Keratinocyte (primary cell): ENCODE measurements around the gene PTPRD. TPM values are rescaled to one million over a fixed set of nuclear protein-coding genes. Genes with fewer than 3 reads are reported as not detected.

Experiments
- DNase-seq: peaks from one replicate; pipeline ENCODE4 v3.0.0-alpha.2; 2011; ENCODE audit warnings: low read depth, missing footprints, low spot score
- FAIRE-seq: peaks from 2 replicates; lab custom pipeline; 2011; peaks lifted over from hg19 to GRCh38; lab: Jason Lieb, UNC
- H2AFZ ChIP-seq: 2 replicates; pipeline ENCODE4 v1.6.0; 2012; ENCODE audit warnings: low read length, control low read depth, inconsistent platforms; ENCODE audit not compliant: control insufficient read depth
- H3K27ac ChIP-seq: 2 replicates; pipeline ENCODE4 v1.5.1; 2011; ENCODE audit warnings: low read length; ENCODE audit not compliant: control insufficient read depth, insufficient read depth
- H3K27me3 ChIP-seq: 3 replicates; pipeline ENCODE4 v1.6.0; 2011; ENCODE audit warnings: low read length; ENCODE audit not compliant: control insufficient read depth, insufficient read depth; ENCODE audit errors: extremely low read depth
- H3K36me3 ChIP-seq, 2 experiments: 2 replicates in 1 of 2; 3 replicates in 1 of 2; pipeline ENCODE4 v1.5.1; 2011; ENCODE audit warnings: low read length in 2 of 2, mild to moderate bottlenecking in 1 of 2; ENCODE audit not compliant: control insufficient read depth in 2 of 2, insufficient read depth in 2 of 2; ENCODE audit errors: extremely low read depth in 1 of 2
- H3K4me1 ChIP-seq: 3 replicates; pipeline ENCODE4 v1.5.1; 2011; ENCODE audit warnings: low read length; ENCODE audit not compliant: control insufficient read depth, insufficient read depth; ENCODE audit errors: extremely low read depth
- H3K4me2 ChIP-seq: 3 replicates; pipeline ENCODE4 v1.6.0; 2011; ENCODE audit warnings: low read depth, low read length; ENCODE audit not compliant: control insufficient read depth, insufficient read depth; ENCODE audit errors: extremely low read depth
- H3K4me3 ChIP-seq, 3 experiments: fragments of 200-600 bp in 1 of 3; sonication (generic) in 1 of 3; 2 replicates in 2 of 3; 3 replicates in 1 of 3; pipeline ENCODE4 v1.5.1; 2011 to 2016; ENCODE audit warnings: low read length in 3 of 3, mild to moderate bottlenecking in 3 of 3, control low read depth in 2 of 3, inconsistent platforms in 1 of 3, low read depth in 1 of 3, mixed read lengths in 1 of 3, mixed run types in 1 of 3, moderate library complexity in 1 of 3; ENCODE audit not compliant: control insufficient read depth in 2 of 3, insufficient read depth in 2 of 3; ENCODE audit errors: extremely low read depth in 1 of 3
- H3K79me2 ChIP-seq: 2 replicates; pipeline ENCODE4 v1.6.0; 2012; ENCODE audit warnings: low read length; ENCODE audit not compliant: control insufficient read depth, insufficient read depth
- H3K9ac ChIP-seq: 3 replicates; pipeline ENCODE4 v1.6.0; 2011; ENCODE audit warnings: low read length; ENCODE audit not compliant: control insufficient read depth, insufficient read depth; ENCODE audit errors: extremely low read depth
- H3K9me1 ChIP-seq: 3 replicates; pipeline ENCODE4 v1.6.0; 2011; ENCODE audit warnings: low read length; ENCODE audit not compliant: control insufficient read depth, insufficient read depth; ENCODE audit errors: extremely low read depth
- H3K9me3 ChIP-seq: 2 replicates; pipeline ENCODE4 v1.5.1; 2012; ENCODE audit warnings: low read depth, low read length; ENCODE audit not compliant: control insufficient read depth
- H4K20me1 ChIP-seq: 3 replicates; pipeline ENCODE4 v1.6.0; 2011; ENCODE audit warnings: low read length; ENCODE audit not compliant: control insufficient read depth, insufficient read depth; ENCODE audit errors: extremely low read depth
- CTCF ChIP-seq, 3 experiments: IDR thresholded peaks in 1 of 3; conservative IDR thresholded peaks in 1 of 3; optimal IDR thresholded peaks in 1 of 3; 2 replicates in 2 of 3; 3 replicates in 1 of 3; pipeline versions ENCODE3 to v1.5.1; 2011; ENCODE audit warnings: low read length in 3 of 3, mild to moderate bottlenecking in 3 of 3, moderate library complexity in 2 of 3, control low read depth in 1 of 3, inconsistent platforms in 1 of 3; ENCODE audit not compliant: insufficient read depth in 2 of 3; ENCODE audit errors: extremely low read depth in 1 of 3
- EZH2 ChIP-seq: IDR thresholded peaks from one replicate; pipeline ENCODE4 v1.6.1; 2012; ENCODE audit warnings: inconsistent platforms, mild to moderate bottlenecking, low read length, moderate library complexity
- dilution Hi-C: fragments of 300-500 bp; cut with MboI; formaldehyde crosslinking; loops from one replicate; pipeline ENCODE4 v1.7.0; 2020; ENCODE audit warnings: low sequenced_read_pairs; ENCODE audit not compliant: extremely low pct_ligation_motif_present
- polyA plus RNA-seq, 5 experiments: library from polyadenylated mRNA; depleted of rRNA in 3 of 5; stranded (reverse) in 3 of 5; stranded (forward) in 1 of 5; unstranded in 1 of 5; fragments of >200 nt; gene quantifications; 1 replicate in 1 of 5; 2 replicates in 3 of 5; 3 replicates in 1 of 5; pipeline versions ENCODE4 v1.2.1 to v1.2.3, GENCODE V29; 2011 to 2012; ENCODE audit warnings: missing spikeins in 2 of 5, low read depth in 1 of 5, low replicate concordance in 1 of 5

Gene PTPRD
- polyA plus RNA-seq, 1 donor (not counting 4 experiments of a cell fraction or from before 2014, with no cell fraction given), result 0.10 TPM

GRCh38 chr9:8852301-8852864 lies 1760.4 kb downstream of the PTPRD start:
- no peaks in the 10 kb centered on the region for H4K20me1 ChIP-seq
- no peak overlapping the region for H3K9ac ChIP-seq
- FAIRE-seq (no peak), DNase-seq (no peak)
- no peak overlapping the region for H2AFZ ChIP-seq
- H3K27me3 ChIP-seq, result peaks cover 13% of the 10 kb centered on the region
- H3K27ac ChIP-seq, result no peak overlapping the region
- H3K4me1 ChIP-seq, result no peaks in the 10 kb centered on the region
- H3K4me2 ChIP-seq, result no peak overlapping the region
- no peak overlapping the region for H3K4me3 ChIP-seq
- H3K79me2 ChIP-seq, result no peaks in the 10 kb centered on the region
- no peaks in the 10 kb centered on the region for H3K9me1 ChIP-seq
- TF ChIP-seq EZH2, result no peak
- no peak for TF ChIP-seq CTCF (optimal IDR thresholded peaks at IDR 0.05 in 1 of 3, IDR thresholded peaks at IDR 0.05 in 1 of 3, conservative IDR thresholded peaks at IDR 0.05 in 1 of 3; ENCODE audit: extremely low read depth in 1 of 3, insufficient read depth in 2 of 3, low read length in 3 of 3)
- H3K36me3 ChIP-seq, result no peaks in the 10 kb centered on the region
- dilution Hi-C loops, result no loop called here
- no peaks in the 10 kb centered on the region for H3K9me3 ChIP-seq

DNA sequence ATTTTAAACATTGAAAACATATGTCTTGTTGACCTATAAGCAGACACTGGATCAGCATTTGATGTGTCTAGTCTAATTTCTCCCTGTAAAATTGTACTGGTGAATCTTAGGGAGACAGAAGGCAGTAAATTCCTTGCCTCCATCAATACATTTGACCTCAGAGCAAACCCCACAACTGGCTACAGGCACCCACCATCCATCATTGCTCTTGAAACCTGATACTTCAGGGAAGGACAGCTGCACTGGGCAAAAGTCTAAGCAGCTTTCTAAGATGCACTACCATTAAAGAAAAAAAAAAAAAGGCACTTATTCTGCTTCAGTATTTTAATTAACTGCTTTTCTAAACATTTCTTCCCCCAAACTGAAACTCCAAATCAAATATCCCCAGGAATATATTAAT lies 1761.9 kb downstream of the PTPRD start:
- Histone ChIP-seq H3K27me3 (peaks cover under 1% of the 10 kb centered on the region), H3K9me1 (no peaks in the 10 kb centered on the region), H3K9me3 (no peaks in the 10 kb centered on the region), H2AFZ (no peak overlapping the region), H3K4me2 (no peak overlapping the region), H3K4me3 (no peak overlapping the region), H3K4me1 (no peaks in the 10 kb centered on the region), H4K20me1 (no peaks in the 10 kb centered on the region), H3K9ac (no peak overlapping the region), H3K36me3 (no peaks in the 10 kb centered on the region), H3K79me2 (no peaks in the 10 kb centered on the region), H3K27ac (no peak overlapping the region)
- dilution Hi-C loops, result no loop called here
- no peak for TF ChIP-seq EZH2
- TF ChIP-seq CTCF (optimal IDR thresholded peaks at IDR 0.05 in 1 of 3, IDR thresholded peaks at IDR 0.05 in 1 of 3, conservative IDR thresholded peaks at IDR 0.05 in 1 of 3; ENCODE audit: extremely low read depth in 1 of 3, insufficient read depth in 2 of 3, low read length in 3 of 3), result no peak
- FAIRE-seq, result no peak
- DNase-seq, result no peak
